Activated T-helper 1 cell treated with anti-CD3 and anti-CD28 coated beads, Interleukin-12 subunit alpha, Interleukin-12 subunit beta, Interleukin-2, Interleukin-4 antibody, amounts not matched to agents 30 ng/mL and 10 ng/mL and 1 ng/mL, durations not matched to agents 14 hours and 24 hours and 36 hours (primary cell): ENCODE data around the gene DRAM1. TPM values are rescaled to one million over a fixed set of nuclear protein-coding genes. Genes with fewer than 3 reads are reported as not detected.

Experiments used
- DNase-seq: peaks from one replicate; pipeline ENCODE4 v3.0.0; 2021; ENCODE audit warnings: low spot score
- H3K27ac Mint-ChIP-seq: one replicate; pipeline ENCODE4 v1.8.0; 2021; ENCODE audit warnings: mild to moderate bottlenecking, mixed read lengths
- H3K27me3 Mint-ChIP-seq: one replicate; pipeline ENCODE4 v1.8.0; 2022; ENCODE audit warnings: mild to moderate bottlenecking, moderate library complexity, mixed read lengths; ENCODE audit not compliant: insufficient read depth
- H3K36me3 Mint-ChIP-seq: one replicate; pipeline ENCODE4 v1.8.0; 2021; ENCODE audit warnings: low read depth, mixed read lengths
- H3K4me1 Mint-ChIP-seq: one replicate; pipeline ENCODE4 v1.8.0; 2021; ENCODE audit warnings: low read depth, mixed read lengths
- H3K4me3 Mint-ChIP-seq: one replicate; pipeline ENCODE4 v1.8.0; 2021; ENCODE audit warnings: mild to moderate bottlenecking, moderate library complexity, mixed read lengths
- H3K9me3 Mint-ChIP-seq: one replicate; pipeline ENCODE4 v1.8.0; 2021; ENCODE audit warnings: mixed read lengths
- intact Hi-C: fragments of 100-400 bp; cut with micrococcal nuclease; formaldehyde crosslinking; loops from one replicate; pipeline ENCODE4 v1.15.1; 2024
- total RNA-seq: library from RNA; stranded (reverse); gene quantifications from 2 replicates; pipeline ENCODE4 v1.2.3, GENCODE V29; 2022

DRAM1 gene
- total RNA-seq, 1 donor from 2014 or later = 4.1 TPM

DNA sequence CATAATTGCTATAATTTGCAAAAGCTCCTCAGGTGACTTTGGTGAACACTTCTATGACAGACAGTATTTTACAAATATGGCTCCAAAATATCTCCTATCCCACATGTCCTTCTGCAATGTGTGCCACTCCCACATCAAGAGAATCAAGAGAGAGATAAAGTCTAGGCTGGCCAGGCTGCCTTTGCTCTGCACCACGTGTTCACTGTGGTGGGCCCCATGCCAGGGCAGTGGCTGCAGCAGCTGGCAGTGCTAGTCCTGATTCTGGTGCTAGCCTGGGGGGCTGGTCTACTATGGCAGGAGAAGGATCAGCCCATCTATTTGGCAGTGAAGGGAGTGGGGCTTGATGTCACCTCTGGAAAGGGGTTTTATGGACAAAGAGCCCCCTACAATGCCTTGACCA, 86.3 kb downstream of the DRAM1 start:
- Mint-ChIP-seq H3K27me3 (peaks cover 2% of the 10 kb centered on the region), H3K4me1 (peaks cover 16% of the 10 kb centered on the region), H3K9me3 (peaks cover 7% of the 10 kb centered on the region), H3K36me3 (no peaks in the 10 kb centered on the region), H3K27ac (no peak overlapping the region), H3K4me3 (no peak overlapping the region)
- DNase-seq = no peak
- intact Hi-C loops = no loop called here

DNA sequence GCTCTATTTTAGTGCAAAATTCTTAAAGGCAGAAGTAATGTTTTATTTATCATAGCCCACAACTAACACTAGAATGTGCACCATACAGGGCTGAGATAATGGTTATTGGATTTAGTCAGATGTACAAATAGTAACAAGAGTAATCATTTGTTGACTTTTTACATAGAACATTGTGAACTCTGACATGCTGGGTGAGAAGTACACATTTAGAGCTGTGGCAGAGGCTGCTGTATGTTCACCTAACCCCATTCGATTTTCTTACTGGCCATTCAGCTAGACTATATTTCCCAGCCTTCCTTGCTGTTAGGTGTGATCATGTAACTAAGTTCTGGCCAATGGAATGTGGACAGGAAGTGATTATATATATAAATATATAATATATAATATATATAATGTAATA, 89.1 kb downstream of the DRAM1 start:
- DNase-seq = no peak
- H3K9me3 Mint-ChIP-seq = peaks cover 5% of the 10 kb centered on the region
- peaks cover 19% of the 10 kb centered on the region for H3K4me1 Mint-ChIP-seq
- H3K27me3 Mint-ChIP-seq = peaks cover 2% of the 10 kb centered on the region
- intact Hi-C loops = no loop called here
- H3K4me3 Mint-ChIP-seq = no peak overlapping the region
- no peaks in the 10 kb centered on the region for H3K36me3 Mint-ChIP-seq
- no peak overlapping the region for H3K27ac Mint-ChIP-seq

DNA sequence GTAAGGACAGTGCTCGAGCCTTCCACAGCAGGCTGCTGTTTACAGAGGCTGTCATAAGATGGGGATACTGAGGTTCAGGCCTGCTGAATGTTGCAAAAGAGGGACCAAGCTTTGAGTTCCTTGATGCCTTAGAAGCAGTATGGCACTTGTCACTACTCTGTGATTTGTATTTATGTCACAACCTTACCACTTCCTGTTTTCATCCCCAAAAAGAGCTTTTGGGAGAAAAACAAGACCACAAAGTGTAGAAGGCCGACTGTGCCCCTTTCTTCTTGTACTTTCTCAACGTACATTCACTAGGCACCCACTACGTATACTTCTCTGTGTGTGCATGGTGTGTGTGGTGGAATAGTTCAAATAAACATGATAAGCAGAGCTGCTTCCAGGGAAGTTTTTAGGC, 90.1 kb downstream of the DRAM1 start:
- Mint-ChIP-seq H3K4me3 (no peak overlapping the region), H3K9me3 (peaks cover 5% of the 10 kb centered on the region), H3K27me3 (peaks cover 3% of the 10 kb centered on the region), H3K27ac (no peak overlapping the region), H3K4me1 (peaks cover 19% of the 10 kb centered on the region), H3K36me3 (no peaks in the 10 kb centered on the region)
- DNase-seq = no peak
- intact Hi-C loops = no loop called here

DNA sequence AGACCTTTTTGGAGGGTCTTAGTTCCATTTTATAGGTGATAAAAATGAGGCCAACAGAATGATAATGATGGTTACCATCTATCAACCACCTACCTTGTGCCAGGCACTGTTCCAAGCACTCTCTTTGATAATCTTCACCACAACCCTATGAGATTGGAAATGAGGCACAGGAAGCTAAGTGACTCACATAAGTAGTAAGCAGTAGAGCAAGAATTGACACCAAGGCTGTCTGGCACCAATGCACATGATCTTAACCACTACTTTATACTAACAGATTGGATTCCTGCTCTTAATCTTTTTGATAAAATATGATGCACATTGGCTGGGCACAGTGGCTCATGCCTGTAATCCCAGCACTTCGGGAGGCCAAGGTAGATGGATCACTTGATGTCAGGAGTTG, 91.4 kb downstream of the DRAM1 start:
- Mint-ChIP-seq H3K27ac (no peak overlapping the region), H3K4me3 (no peak overlapping the region), H3K4me1 (peaks cover 19% of the 10 kb centered on the region), H3K36me3 (no peaks in the 10 kb centered on the region), H3K27me3 (peaks cover 4% of the 10 kb centered on the region), H3K9me3 (peaks cover 5% of the 10 kb centered on the region)
- DNase-seq = no peak
- intact Hi-C loops = no loop called here

Other genes starting within 250 kb of the DRAM1 start
- gene CHPT1, start 179.9 kb upstream of the DRAM1 start, total RNA-seq = 13.1 and 13.3 TPM in 2 replicates
- gene SYCP3, start 138.1 kb upstream of the DRAM1 start, total RNA-seq = 0.44 TPM in 2 replicates
- 53.2 and 55.0 TPM in 2 replicates for gene GNPTAB, start 46.6 kb upstream of the DRAM1 start, total RNA-seq
- 20.4 and 26.3 TPM in 2 replicates for gene WASHC3, start 184.4 kb downstream of the DRAM1 start, total RNA-seq
- 81.5 and 84.1 TPM in 2 replicates for gene NUP37, start 242.5 kb downstream of the DRAM1 start, total RNA-seq
- gene PARPBP, start 242.6 kb downstream of the DRAM1 start, total RNA-seq = 23.5 and 25.1 TPM in 2 replicates